Glomerular endothelial cell (primary cell): ENCODE results near the gene KIF25. TPM values are rescaled to one million over a fixed set of nuclear protein-coding genes. Genes with fewer than 3 reads are reported as not detected.

Experiments used
- DNase-seq: peaks from one replicate; pipeline ENCODE4 v3.0.0-alpha.2; 2011; ENCODE audit warnings: low read depth, low spot score; ENCODE audit errors: extremely low read depth
- total RNA-seq: library from RNA; depleted of rRNA; stranded (reverse); fragments of >200 nt; gene quantifications from 2 replicates; pipeline ENCODE4 v1.2.3, GENCODE V29; 2015

KIF25 gene
- total RNA-seq, 1 donor from 2014 or later: not detected

DNA sequence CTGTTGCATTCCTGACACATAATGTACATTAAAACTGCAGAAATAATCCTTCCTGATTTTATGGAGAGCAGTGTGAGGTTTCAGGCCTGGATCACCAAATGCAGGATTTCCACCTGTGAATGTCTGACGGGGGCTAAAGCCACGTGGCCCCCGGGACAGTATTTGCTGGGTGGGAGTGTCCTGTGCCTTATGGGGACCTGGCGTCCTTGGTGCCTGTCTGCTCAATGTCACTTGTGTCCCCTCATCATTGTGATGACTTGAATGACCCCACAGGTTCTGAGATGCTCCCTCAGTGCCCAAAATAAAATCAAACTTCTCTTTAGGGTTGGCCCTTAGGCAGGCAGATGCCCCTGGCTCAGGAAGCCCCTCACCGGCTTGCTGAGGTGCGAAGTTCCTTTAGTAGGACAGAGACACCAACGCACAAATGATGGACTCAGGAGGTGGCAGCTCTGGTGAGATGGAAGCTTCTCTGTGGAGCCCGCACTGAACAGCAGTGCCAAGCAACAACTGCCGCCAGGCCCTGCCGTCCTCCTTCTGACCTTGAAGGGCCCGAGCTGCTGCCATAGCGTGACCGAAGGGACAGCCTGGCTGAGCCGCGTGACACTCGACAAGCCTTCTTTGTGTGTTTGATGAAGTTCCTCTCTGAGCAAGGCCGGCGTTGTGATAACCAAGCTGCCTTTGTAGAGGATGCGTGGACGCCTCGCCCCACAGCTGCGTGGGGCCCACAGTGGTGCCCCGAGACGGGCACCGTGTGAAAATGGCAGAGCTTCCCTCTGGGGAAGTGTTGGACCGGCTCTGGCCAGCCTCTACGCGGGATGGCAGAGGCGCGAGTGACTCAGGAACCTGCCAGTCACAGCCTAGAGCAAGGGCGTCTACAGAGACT is 50.6 kb downstream of the KIF25 start:
- DNase-seq: no peak

DNA sequence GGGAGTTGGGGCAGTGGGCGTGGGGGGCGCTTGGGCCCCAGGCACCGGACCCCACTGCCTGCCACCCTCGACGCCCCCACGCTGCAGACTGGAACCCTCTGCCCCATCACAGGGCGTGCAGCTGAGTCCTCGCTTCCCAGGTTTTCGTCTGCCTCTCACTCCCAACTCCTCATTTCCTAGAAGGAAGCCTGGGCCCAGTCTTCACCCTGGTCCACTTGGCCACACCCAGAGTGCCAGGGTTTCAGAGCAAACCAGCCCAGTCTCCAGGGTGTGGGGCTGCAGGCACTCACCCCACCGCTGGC is 51.2 kb downstream of the KIF25 start:
- DNase-seq: no peak

DNA sequence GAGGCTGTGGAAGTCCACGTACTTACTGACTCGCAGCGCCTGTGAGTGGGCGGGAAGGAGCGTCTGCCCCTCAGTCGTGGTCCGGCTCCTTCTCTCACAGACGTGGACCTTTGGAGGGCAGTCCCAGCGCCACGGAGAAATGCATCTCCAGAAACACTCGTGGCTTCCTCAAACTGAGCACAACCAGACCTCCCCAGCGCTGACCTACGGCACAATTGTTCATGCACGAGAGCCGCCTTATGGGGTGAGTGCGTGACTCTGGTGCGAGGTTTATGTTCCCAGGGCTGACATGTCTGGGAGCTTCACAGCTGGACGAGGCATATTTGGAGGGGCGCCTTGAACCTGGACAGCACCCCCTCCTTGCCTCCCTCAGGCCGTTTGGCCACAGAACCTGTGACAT is 51.8 kb downstream of the KIF25 start:
- DNase-seq: no peak

DNA sequence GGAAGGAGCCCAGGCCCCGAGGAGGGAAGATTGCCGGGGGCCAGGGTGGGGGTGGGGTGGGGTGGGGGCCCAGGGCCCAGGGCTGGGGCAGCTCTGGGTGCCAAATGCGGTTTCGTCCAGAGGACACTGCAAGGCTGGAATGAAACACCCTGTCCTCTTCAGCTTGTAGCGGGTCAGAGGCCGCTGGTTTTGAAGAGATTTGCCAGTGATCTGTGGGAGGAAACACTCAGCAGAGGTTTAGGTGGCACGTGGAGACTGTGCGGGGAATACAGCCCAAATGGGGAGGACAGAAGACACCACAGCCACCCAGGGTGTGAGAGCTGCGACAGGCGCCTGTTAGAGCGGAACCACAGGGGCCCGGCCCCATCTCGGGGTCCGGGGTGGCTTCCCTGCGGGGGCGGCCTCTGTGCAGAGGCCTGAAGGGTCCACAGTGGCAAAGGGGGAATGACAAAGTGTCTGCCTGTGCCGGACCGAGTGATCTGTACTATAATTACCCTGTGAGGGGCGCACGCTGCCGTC is 52.3 kb downstream of the KIF25 start:
- no peak for DNase-seq

DNA sequence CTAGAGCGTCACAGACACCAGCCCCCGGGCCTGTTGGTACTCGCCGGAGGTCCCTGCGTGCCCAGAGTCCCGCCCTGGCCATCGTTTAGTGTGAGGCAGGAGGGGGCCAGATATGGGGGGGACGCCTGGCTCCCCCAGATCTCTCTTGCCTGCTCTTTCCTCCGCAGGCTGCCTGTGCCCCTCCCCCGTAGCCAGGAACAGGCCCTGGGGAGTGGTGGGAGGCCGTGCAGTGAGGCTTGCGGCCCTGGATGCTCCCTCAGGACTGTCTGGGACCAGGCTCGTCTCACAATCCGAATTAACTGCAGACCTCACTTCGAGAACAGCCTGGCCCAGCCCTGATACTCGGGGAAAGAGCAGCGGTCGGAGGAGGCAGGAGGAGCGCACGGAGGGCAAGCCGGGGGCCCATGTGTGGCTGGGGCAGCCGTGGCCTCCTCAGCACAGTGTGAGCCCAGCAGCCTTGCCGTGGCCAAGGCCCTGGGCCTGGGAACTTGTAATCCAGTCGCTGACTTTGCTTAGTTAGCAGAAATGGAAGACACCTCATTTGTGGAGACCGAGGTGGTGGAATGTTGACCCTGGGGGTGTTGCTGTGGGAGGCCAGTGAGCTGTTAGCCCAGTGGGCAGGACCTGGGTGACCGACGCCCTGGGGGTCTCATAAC is 52.9 kb downstream of the KIF25 start:
- no peak for DNase-seq

DNA sequence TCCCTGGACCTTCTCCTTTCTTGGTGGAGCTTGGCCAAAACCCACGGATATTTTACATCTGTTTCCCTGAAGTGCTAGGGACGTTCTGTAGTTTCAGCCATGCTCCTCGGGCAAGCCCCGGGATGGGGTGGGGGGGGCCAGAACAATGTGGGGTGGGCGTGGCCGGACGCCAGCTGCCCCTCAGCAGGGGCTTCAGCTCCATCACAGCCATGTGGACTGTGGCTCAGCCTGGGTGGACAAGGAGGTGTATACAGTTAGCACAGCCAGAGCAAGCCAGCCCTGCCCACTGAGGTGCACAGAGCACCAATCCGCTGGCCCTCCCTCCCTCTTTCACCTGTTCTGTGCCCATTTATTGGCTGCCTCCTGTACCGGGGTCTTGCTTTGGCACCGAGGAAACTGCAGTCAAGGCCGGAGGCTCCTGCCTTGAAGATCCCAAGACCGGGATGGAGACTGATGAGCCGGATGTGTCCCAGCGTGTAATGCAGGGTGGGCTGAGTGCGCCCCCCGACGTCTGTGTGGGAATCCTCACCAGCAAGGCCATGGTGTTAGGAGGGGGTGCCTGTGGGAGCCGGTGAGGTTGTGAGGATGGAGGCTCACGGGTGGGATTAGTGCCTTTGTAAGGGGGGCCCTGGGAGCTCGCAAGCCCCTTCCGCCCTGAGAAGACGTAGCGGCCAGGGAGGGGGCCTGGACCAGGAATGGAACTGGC is 53.6 kb downstream of the KIF25 start:
- no peak for DNase-seq

DNA sequence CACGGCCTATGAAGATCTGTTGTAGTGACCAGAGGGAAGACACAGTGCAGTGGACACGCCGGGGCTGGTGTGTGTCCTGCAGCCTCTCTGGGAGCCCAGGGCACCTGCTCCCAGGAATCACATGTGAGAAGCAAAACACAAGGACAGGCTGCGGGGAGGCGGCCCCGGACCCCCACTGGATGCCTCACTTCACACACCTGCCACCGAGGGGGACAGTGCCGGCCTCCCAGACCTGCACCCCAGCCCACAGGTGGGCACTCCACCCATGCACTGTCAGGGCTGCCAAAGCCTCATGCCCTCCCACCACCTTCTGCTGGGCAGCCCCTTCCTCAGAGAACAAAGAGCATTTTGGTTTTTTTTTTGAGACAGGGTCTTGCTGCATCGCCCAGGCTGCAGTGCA is 54.2 kb downstream of the KIF25 start:
- DNase-seq: no peak

DNA sequence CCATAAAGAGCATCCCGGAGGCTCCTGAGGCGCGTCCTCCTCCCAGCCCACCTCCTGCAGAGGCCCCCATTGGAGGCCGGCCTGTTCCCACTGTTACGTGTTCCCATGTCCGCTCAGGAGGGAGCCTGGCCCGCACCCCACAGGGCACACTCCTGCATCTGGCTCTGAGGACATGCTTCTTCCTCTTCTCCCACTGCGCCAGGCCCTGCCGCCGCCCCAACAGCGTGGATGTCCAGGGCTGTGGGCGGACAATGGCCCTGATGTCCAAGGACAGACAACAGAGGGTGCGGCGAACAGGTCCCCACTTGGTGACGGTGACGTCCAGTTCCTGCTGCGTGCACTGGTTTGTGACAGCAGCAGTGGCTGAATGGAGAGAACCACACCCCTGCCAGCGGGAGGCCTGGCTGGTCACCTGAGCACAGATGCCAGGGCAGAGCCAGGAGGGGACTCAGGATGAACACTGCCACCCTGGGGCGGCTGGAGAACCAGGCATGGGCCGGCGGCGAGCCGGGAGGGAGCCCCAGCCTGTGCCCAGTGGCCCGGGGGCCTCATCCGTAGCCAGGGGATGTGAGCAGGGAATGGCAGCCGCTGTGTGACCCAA is 54.9 kb downstream of the KIF25 start:
- DNase-seq: no peak

DNA sequence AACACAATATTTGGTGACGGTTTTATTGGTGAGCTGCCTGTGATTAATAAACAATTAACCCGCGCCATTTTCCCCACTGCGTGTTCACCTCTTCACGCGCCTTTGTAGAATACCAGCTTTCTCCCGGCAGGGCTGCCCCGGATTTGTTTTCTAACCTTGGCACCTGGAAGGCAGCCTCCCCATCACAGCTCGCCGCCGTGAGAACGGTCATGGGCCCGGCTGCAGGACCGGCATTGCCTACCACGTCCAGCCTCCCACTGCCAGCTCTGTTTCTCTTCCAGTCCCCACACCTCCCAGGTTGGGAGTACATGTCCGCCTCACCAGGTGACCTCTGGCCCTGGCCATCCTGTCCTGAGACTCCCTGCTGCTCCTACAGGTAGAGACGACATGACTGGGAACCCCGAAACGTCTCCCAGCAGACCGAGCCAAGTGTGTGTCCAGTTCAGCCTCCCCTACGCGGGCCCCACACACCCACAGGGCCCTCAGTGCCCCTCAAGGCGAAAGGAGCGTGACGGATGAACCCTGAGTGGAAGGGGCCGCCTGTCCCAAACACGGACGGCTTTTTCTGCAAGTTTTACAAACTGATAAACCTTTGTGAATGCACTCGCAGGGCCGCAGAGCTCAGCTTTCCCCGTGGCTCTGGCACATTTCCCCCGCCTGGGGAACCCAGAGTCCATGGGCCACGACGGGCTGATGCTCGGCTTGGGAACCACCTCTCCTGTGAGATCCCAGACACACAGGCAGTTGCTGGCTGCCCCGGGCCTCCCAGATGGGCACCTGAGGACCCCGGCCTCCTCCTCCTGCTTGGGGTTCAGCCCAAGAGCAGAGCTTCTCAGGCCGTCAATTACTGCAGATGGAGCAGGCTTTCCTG is 55.9 kb downstream of the KIF25 start:
- no peak for DNase-seq

DNA sequence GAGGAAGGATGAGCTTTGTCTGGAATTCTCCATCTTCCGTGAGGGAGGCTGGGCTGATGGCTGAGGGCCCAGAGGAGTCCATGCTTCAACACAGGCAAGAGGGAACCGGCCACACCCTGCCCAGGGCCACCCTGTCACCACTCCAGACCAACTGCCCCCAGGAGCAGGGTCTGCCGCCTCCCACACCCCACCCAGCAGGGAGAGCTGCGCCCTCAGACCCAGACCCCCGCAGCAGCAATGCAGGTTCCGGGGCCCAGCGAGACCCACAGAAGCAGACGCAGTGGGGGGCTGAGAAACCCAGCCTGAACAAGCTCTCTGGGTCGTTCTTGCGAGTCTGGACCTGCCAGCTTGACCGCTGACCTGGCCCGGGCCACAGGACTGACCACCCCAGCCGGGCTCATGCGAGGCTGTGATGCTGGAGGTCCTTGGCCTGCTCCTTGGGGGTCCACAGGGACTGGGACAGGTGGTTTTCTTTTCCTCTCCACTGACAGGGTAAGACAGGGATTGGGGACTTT is 56.5 kb downstream of the KIF25 start:
- no peak for DNase-seq

DNA sequence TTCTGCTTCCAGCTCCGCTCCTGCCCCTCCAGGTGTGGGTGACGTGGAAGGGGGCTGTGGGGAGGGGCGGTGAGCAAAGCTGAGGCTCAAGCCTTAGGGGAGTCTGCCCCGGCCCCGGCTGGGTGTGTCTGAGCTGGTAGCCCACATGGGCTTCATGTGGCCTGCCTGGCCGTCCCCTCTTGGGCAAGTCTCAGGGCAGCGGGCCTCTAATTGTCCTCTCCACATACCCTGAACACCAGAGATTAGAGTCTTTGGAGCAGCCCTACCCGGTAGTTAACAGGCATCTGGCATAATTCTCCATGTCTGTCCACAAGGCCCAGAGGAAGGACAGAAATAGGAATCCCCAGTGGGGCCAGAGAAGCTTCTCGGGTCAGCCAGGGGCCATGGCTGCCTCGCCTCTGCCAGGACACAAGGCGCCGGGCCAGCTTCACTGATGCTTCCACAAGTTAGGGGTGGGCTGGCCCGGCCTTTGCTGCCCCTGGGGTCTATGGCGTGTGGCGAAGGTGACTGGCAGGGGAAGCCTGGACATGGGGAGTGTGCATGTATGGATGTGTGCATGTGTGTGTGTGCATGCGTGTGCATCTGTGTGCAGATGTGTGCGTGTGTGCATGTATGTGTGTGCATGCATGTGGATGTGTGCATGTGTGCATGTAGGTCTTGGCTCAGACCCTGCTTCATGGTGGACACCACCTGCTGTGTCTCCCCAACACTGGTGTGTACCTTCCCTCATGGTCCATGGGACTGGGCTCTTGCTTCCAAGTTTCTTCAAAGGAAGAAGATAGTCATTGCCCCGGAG is 57.5 kb downstream of the KIF25 start:
- DNase-seq: no peak

DNA sequence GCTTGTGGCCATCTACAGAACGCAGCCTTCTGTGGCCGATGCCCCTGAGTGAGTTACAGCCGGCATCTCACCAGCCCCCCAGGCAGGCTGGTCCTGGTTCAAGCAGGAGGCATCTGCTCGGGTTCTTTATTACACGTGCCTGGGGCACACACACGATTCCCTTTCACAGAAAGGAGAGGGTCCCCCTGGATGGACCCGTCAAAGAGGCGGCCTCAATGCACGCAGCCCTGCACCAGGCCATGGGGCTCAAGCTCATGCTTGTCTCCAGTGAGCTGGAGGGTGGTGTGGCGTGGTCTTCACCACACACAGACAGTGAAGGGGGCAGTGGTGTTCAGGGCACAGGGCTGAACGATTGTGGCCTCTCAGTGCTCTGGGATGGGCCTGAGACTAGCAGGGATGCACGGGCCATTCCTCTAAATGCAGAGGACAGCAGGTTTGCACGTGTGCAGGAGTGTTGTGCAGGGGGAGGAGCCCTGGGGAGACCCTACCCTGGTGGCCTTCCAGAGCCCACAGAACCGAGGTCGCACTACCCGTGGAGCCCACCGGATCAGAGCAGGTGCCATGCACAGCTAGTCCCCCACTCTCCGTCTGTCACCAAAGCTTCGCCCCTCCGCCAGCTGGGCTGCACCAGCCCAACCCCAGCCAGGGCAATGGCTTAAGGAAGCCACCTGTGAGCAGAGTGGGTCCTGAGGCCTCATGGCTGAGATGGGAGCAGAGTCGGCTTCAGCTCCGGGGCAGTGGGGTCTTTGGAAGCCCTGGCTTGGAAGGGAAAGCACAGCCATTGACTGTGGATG is 58.4 kb downstream of the KIF25 start:
- DNase-seq: no peak

DNA sequence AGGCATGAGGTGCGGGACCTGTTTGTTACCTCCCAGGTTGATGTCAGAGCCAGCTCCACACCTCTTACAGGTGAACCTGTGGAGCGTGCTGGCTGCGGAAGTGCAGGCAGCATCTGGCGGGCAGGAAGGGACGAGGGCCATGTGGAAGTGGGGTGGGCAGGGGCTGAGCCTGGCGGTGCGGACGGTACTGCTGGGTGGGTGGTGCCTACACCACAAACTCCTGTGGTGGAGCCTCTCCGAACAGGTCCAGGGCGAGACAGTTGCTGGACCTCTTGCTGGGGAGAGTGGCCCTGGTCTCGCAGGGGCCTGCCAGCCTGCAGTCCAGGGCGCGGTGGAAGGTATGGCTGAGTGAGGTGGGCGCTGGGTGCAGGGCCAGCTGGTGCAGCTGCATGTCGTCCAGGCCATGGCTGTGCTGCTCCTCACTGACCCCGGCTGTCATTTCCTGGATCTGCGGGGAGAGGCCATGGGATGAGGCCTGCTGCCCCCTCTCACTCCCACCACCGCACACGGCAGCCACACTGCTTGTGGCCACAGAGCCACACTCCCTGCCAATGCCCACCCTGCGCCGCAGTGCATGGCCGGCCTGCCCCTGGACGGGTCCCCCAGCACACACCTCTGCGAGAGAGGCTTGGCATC is 59.5 kb downstream of the KIF25 start:
- DNase-seq: no peak

DNA sequence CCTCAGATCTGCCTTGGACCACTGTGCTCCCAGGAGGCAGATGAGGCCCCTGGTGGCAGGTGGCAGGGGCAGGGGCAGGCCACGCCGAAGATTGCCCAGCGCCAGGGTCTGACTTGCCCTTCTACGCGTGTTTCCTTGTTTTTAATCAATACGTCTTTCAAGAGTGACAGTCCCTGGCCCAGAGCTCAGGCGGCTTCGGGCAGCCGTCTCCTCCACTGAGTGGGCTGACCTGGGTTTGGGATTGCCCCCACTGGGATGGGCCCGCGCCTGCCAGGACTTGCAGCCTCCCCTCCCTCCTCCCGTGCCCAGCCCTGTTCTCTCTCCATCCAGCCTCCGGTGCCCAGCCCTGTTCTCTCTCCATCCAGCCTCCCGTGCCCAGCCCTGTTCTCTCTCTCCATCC is 60.4 kb downstream of the KIF25 start:
- no peak for DNase-seq

DNA sequence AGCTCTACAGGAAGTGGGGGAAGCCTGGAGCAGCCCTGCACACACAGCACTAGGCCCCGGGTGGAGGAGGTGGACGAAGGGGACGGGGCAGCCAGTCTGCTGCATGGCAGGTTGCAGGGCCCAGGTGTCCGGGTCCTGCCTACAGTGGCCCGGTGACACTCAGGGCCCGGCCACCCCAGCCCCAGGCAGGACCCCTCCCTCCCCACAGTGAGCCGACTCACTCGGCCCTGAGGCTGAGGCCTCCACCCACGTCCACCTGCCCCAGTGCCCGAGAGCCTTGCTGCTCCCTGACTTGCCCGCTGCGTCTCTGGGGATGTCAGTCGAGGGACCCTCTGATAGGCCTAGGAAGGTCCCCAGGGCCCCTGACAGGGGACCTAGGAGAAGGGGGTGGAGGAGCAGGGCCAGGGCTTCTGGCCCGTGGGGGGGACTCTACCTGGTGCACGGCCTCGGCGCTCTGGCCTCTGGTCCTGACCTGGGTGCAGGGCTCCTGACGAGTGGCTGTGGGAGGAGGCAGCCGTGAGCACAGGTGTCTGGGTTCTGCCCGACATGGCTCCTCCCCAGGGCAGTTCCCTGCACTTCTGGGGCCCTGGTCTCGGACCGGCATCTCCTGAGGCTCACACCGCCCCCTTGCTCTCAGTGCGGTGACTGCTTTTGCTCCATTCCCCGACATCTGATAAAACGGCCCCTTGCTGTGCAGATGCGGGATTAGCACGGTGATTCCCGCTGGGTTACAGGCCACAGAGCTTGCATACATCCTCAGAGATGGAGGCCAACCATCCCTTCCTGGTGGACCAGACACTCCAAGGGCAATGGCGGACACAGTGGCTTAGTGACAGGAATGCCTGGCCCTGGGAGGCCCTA is 61.5 kb downstream of the KIF25 start:
- no peak for DNase-seq

DNA sequence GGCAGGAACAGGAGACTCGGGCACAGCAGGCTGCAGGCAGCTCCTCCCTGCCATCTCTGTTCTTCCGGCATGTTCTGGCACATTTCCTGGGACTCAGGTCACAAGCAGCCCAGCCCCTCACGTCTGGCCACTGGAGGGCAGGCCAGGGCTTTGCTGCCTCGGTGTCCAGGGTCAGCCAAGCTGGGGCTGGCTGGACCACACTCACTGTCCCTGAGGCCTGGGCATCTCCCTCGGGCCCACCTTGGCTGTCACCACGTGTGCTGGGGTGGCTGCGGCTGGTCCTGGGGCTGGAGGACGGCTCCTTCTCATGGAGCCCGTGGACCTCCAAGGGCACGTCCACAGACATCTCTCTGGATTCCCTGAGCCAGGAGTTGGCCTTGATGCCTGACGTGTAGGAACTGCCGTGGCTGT is 63.1 kb downstream of the KIF25 start:
- no peak for DNase-seq
